ENCODE data around the gene DPEP2. TPM values are rescaled to one million over a fixed set of nuclear protein-coding genes. Genes with fewer than 3 reads are reported as not detected.

DPEP2 gene
- total RNA-seq, 1 experiment from 2014 or later = not detected

Other genes with a start within 250 kb of the DPEP2 start
- gene RANBP10, start 192.9 kb downstream of the DPEP2 start, total RNA-seq (2014; rRNA removed; shearing (Covaris generic)) = 3.6 and 5.4 TPM in 2 replicates
- 0.12 and 0.39 TPM in 2 replicates for gene TSNAXIP1, start 192.6 kb downstream of the DPEP2 start, total RNA-seq (2014; rRNA removed; shearing (Covaris generic))
- gene THAP11, start 157.2 kb downstream of the DPEP2 start, total RNA-seq (2014; rRNA removed; shearing (Covaris generic)) = 41.0 and 45.2 TPM in 2 replicates
- 296 and 347 TPM in 2 replicates for gene NUTF2, start 152.6 kb downstream of the DPEP2 start, total RNA-seq (2014; rRNA removed; shearing (Covaris generic))
- 18.0 and 25.0 TPM in 2 replicates for gene CENPT, start 151.8 kb downstream of the DPEP2 start, total RNA-seq (2014; rRNA removed; shearing (Covaris generic))
- gene EDC4, start 126.4 kb downstream of the DPEP2 start, total RNA-seq (2014; rRNA removed; shearing (Covaris generic)) = 38.9 and 66.1 TPM in 2 replicates
- 0.42 TPM in 1 of 2 replicates, not detected in the other for gene NRN1L, start 114.6 kb downstream of the DPEP2 start, total RNA-seq (2014; rRNA removed; shearing (Covaris generic))
- 6.1 and 8.2 TPM in 2 replicates for gene PSKH1, start 106.2 kb downstream of the DPEP2 start, total RNA-seq (2014; rRNA removed; shearing (Covaris generic))
- gene CTRL, start 67.6 kb downstream of the DPEP2 start, total RNA-seq (2014; rRNA removed; shearing (Covaris generic)) = not detected in 2 replicates
- 53.8 and 63.5 TPM in 2 replicates for gene PSMB10, start 62.6 kb downstream of the DPEP2 start, total RNA-seq (2014; rRNA removed; shearing (Covaris generic))
- 4.6 and 5.2 TPM in 2 replicates for gene LCAT, start 55.4 kb downstream of the DPEP2 start, total RNA-seq (2014; rRNA removed; shearing (Covaris generic))
- 26.1 and 30.7 TPM in 2 replicates for gene SLC12A4, start 30.8 kb downstream of the DPEP2 start, total RNA-seq (2014; rRNA removed; shearing (Covaris generic))
- not detected in 2 replicates for gene DPEP3, start 19.0 kb downstream of the DPEP2 start, total RNA-seq (2014; rRNA removed; shearing (Covaris generic))
- gene DPEP2NB, start 16.4 kb upstream of the DPEP2 start, total RNA-seq (2014; rRNA removed; shearing (Covaris generic)) = not detected in 2 replicates
- gene DDX28, start 23.7 kb upstream of the DPEP2 start, total RNA-seq (2014; rRNA removed; shearing (Covaris generic)) = 11.7 and 13.8 TPM in 2 replicates
- gene DUS2, start 23.8 kb upstream of the DPEP2 start, total RNA-seq (2014; rRNA removed; shearing (Covaris generic)) = 10.7 and 20.6 TPM in 2 replicates
- 24.9 and 31.9 TPM in 2 replicates for gene NFATC3, start 85.9 kb upstream of the DPEP2 start, total RNA-seq (2014; rRNA removed; shearing (Covaris generic))
- gene ESRP2, start 236.6 kb upstream of the DPEP2 start, total RNA-seq (2014; rRNA removed; shearing (Covaris generic)) = not detected in 2 replicates
- 26.2 and 36.6 TPM in 2 replicates for gene PLA2G15, start 245.9 kb upstream of the DPEP2 start, total RNA-seq (2014; rRNA removed; shearing (Covaris generic))

All from M059J (cell line).